GM23338 (cell line): ENCODE measurements around the gene NLGN3. TPM values are rescaled to one million over a fixed set of nuclear protein-coding genes. Genes with fewer than 3 reads are reported as not detected.

Experiments used
- ATAC-seq: fragments of 200-7000 bp; cut with Tn5 transposase; 3 replicates; pipeline ENCODE4 v1.9.1; 2020
- DNase-seq: peaks from one replicate; pipeline ENCODE4 v3.0.0-alpha.2; 2015; ENCODE audit warnings: low spot score
- H2AFZ ChIP-seq: fragments of 200-600 bp; sonication (generic); 2 replicates; pipeline ENCODE4 v1.8.0; 2016; ENCODE audit warnings: antibody characterized with exemption, mild to moderate bottlenecking, moderate library complexity
- H3F3A ChIP-seq: fragments of 200-600 bp; sonication (generic); replicated peaks from 2 replicates; pipeline ENCODE4 v1.8.0; 2017; ENCODE audit warnings: antibody characterized with exemption, mixed run types, low read depth
- H3K27ac ChIP-seq: fragments of 200-600 bp; sonication (generic); 2 replicates; pipeline ENCODE4 v1.6.1; 2016; ENCODE audit warnings: low read depth
- H3K27me3 ChIP-seq: fragments of 200-600 bp; sonication (generic); 2 replicates; pipeline ENCODE4 v1.8.0; 2016; ENCODE audit warnings: mild to moderate bottlenecking, mixed run types, moderate library complexity; ENCODE audit not compliant: insufficient read depth
- H3K36me3 ChIP-seq: fragments of 200-600 bp; sonication (generic); 2 replicates; pipeline ENCODE4 v1.8.0; 2016; ENCODE audit warnings: mild to moderate bottlenecking; ENCODE audit not compliant: insufficient read depth
- H3K4me1 ChIP-seq: fragments of 200-600 bp; sonication (generic); 2 replicates; pipeline ENCODE4 v1.8.0; 2016; ENCODE audit warnings: mild to moderate bottlenecking, moderate library complexity; ENCODE audit not compliant: insufficient read depth
- H3K4me2 ChIP-seq: fragments of 200-600 bp; sonication (generic); 2 replicates; pipeline ENCODE4 v1.7.1; 2017; ENCODE audit warnings: mixed run types
- H3K4me3 ChIP-seq: fragments of 200-600 bp; sonication (generic); 2 replicates; pipeline ENCODE4 v1.6.1; 2016; ENCODE audit warnings: mixed run types
- H3K79me2 ChIP-seq: fragments of 200-600 bp; sonication (generic); replicated peaks from 2 replicates; pipeline ENCODE4 v1.8.0; 2017; ENCODE audit warnings: mild to moderate bottlenecking; ENCODE audit not compliant: insufficient read depth
- H3K9me2 ChIP-seq: fragments of 200-600 bp; sonication (generic); 2 replicates; pipeline ENCODE4 v1.8.0; 2017; ENCODE audit not compliant: insufficient read depth
- H4K20me1 ChIP-seq: fragments of 200-600 bp; sonication (generic); replicated peaks from 2 replicates; pipeline ENCODE4 v1.8.0; 2017; ENCODE audit warnings: mild to moderate bottlenecking; ENCODE audit not compliant: insufficient read depth
- H3K27ac Mint-ChIP-seq: 2 replicates; pipeline ENCODE4 v1.8.0; 2020; ENCODE audit warnings: inconsistent platforms, mild to moderate bottlenecking, moderate library complexity, mixed read lengths
- H3K27me3 Mint-ChIP-seq: 3 replicates; pipeline ENCODE4 v1.8.0; 2022; ENCODE audit warnings: low read depth, mild to moderate bottlenecking, moderate library complexity, mixed read lengths, inconsistent platforms; ENCODE audit not compliant: insufficient read depth, poor library complexity
- H3K36me3 Mint-ChIP-seq: 3 replicates; pipeline ENCODE4 v1.8.0; 2021; ENCODE audit warnings: low read depth, mild to moderate bottlenecking, inconsistent platforms, moderate library complexity, mixed read lengths
- H3K4me1 Mint-ChIP-seq: 3 replicates; pipeline ENCODE4 v1.8.0; 2020; ENCODE audit warnings: mild to moderate bottlenecking, inconsistent platforms, mixed read lengths
- H3K4me3 Mint-ChIP-seq: 3 replicates; pipeline ENCODE4 v1.8.0; 2021; ENCODE audit warnings: moderate library complexity, mild to moderate bottlenecking, inconsistent platforms, mixed read lengths
- H3K9me3 Mint-ChIP-seq: 3 replicates; pipeline ENCODE4 v1.8.0; 2020; ENCODE audit warnings: moderate library complexity, mild to moderate bottlenecking, inconsistent platforms, mixed read lengths
- CREB1 ChIP-seq: fragments of 250-450 bp; sonication (Bioruptor Pico); IDR thresholded peaks from 2 replicates; pipeline ENCODE4 v1.5.0; 2020; ENCODE audit warnings: low read depth, mild to moderate bottlenecking, moderate library complexity
- EZH2 ChIP-seq: fragments of 200-600 bp; sonication (generic); IDR thresholded peaks from one replicate; pipeline ENCODE4 v1.8.0; 2017; ENCODE audit warnings: antibody characterized with exemption, mild to moderate bottlenecking, low read depth; ENCODE audit not compliant: unreplicated experiment
- EZH2phosphoT487 ChIP-seq: fragments of 200-600 bp; sonication (generic); IDR thresholded peaks from one replicate; pipeline ENCODE4 v1.8.1; 2018; ENCODE audit warnings: antibody characterized with exemption; ENCODE audit not compliant: unreplicated experiment
- JUNB ChIP-seq: IDR thresholded peaks from one replicate; pipeline ENCODE4 v1.6.1; 2016; ENCODE audit warnings: antibody characterized with exemption; ENCODE audit not compliant: unreplicated experiment
- STAT1 ChIP-seq: IDR thresholded peaks from one replicate; pipeline ENCODE4 v1.6.1; 2016; ENCODE audit warnings: antibody characterized with exemption; ENCODE audit not compliant: unreplicated experiment
- ZNF114 ChIP-seq: fragments of 250-450 bp; sonication (Bioruptor Pico); IDR thresholded peaks from 2 replicates; pipeline ENCODE4 v1.5.0; 2020; ENCODE audit warnings: mild to moderate bottlenecking, moderate library complexity
- ZNF331 ChIP-seq: fragments of 250-450 bp; sonication (Bioruptor Pico); IDR thresholded peaks from 2 replicates; pipeline ENCODE4 v1.5.0; 2020; ENCODE audit warnings: low read depth, mild to moderate bottlenecking, moderate library complexity
- polyA plus RNA-seq: library from polyadenylated mRNA; unstranded; fragments of >200 nt; fragmentation: Nextera tagmentation; extraction: Ambion mirVana; gene quantifications from 2 replicates; pipeline ENCODE4 v1.2.1, GENCODE V29; 2016
- total RNA-seq: library from RNA; depleted of rRNA; stranded (reverse); fragments of >200 nt; shearing (Covaris generic); gene quantifications from 2 replicates; pipeline ENCODE4 v1.2.3, GENCODE V29; 2014
- TF ChIP-seq, protein P1 (sequence below), 2 experiments: fragments of 200-600 bp in 1 of 2; sonication (generic) in 1 of 2; conservative IDR thresholded peaks; 2 replicates each; pipeline versions ENCODE4 v1.5.1 to v1.6.1; 2016 to 2017; ENCODE audit warnings: antibody characterized with exemption in 2 of 2, low read depth in 2 of 2, mild to moderate bottlenecking in 2 of 2, moderate library complexity in 1 of 2
- TF ChIP-seq, protein P2 (sequence below): IDR thresholded peaks from 2 replicates; pipeline ENCODE4 v1.6.1; 2016; ENCODE audit warnings: antibody characterized with exemption
- TF ChIP-seq, protein P3 (sequence below): fragments of 250-450 bp; sonication (Bioruptor Pico); IDR thresholded peaks from 2 replicates; pipeline ENCODE4 v1.5.0; 2020; ENCODE audit warnings: mild to moderate bottlenecking, moderate library complexity
- TF ChIP-seq, protein P4 (sequence below): IDR thresholded peaks from one replicate; pipeline ENCODE4 v1.6.1; 2018; ENCODE audit warnings: antibody characterized with exemption; ENCODE audit not compliant: unreplicated experiment

Gene NLGN3
- total and polyA plus RNA-seq, 2 experiments from 2014 or later: 4.5 to 17.2 TPM

DNA sequence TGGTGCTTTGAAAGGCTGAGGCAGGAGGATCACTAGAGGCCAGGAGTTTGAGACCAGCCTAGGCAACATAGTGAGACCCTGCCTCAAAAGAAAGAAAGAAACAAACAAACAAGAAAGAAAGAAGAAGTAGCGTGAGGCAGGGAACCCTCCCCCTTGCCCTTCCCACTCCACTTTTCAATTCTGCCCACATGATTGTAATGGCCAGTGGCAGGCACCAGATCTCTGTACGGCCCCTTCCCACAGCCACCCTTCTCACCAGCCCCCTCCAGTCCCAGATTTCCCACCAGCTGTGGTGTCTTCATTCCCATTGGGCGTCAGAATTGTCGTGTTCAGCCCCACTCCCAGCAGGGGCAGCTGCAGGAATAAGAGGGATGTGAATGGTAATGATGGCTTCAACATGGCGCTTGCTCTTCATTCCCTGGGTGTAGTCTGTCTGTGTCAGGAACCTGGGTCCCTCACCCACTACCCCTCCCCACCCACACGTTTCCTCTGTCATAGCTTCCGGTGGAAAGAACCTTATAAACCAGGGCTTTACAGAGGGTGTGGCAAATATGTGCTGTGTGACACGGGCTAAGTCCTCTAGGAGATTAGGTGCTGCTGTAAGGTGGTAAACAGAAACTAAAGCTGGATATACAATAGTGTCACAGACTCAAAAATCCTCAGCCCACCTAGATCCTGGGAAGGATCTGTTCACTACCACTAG is 33.3 kb upstream of the NLGN3 start, which contains the start of gene IL2RG:
Gene IL2RG, minus strand, starts transcription at position 437 of the 703 bp plus-strand sequence. Its CDS starts 38 bp downstream, at position 399.
- H3K4me2 ChIP-seq: no peak within 1 kb of the TSS
- no peak for TF ChIP-seq EZH2phosphoT487
- no peak for TF ChIP-seq JUNB
- TF ChIP-seq EZH2: no peak
- no peak for TF ChIP-seq STAT1
- TF ChIP-seq, protein P1, sequence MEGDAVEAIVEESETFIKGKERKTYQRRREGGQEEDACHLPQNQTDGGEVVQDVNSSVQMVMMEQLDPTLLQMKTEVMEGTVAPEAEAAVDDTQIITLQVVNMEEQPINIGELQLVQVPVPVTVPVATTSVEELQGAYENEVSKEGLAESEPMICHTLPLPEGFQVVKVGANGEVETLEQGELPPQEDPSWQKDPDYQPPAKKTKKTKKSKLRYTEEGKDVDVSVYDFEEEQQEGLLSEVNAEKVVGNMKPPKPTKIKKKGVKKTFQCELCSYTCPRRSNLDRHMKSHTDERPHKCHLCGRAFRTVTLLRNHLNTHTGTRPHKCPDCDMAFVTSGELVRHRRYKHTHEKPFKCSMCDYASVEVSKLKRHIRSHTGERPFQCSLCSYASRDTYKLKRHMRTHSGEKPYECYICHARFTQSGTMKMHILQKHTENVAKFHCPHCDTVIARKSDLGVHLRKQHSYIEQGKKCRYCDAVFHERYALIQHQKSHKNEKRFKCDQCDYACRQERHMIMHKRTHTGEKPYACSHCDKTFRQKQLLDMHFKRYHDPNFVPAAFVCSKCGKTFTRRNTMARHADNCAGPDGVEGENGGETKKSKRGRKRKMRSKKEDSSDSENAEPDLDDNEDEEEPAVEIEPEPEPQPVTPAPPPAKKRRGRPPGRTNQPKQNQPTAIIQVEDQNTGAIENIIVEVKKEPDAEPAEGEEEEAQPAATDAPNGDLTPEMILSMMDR (conservative IDR thresholded peaks at IDR 0.05; ENCODE audit: low read depth in 2 of 2): no peak
- TF ChIP-seq, protein P2, sequence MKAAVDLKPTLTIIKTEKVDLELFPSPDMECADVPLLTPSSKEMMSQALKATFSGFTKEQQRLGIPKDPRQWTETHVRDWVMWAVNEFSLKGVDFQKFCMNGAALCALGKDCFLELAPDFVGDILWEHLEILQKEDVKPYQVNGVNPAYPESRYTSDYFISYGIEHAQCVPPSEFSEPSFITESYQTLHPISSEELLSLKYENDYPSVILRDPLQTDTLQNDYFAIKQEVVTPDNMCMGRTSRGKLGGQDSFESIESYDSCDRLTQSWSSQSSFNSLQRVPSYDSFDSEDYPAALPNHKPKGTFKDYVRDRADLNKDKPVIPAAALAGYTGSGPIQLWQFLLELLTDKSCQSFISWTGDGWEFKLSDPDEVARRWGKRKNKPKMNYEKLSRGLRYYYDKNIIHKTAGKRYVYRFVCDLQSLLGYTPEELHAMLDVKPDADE: no peak
- TF ChIP-seq ZNF331 (CRISPR knock-in tag): no peak
- TF ChIP-seq, protein P3, sequence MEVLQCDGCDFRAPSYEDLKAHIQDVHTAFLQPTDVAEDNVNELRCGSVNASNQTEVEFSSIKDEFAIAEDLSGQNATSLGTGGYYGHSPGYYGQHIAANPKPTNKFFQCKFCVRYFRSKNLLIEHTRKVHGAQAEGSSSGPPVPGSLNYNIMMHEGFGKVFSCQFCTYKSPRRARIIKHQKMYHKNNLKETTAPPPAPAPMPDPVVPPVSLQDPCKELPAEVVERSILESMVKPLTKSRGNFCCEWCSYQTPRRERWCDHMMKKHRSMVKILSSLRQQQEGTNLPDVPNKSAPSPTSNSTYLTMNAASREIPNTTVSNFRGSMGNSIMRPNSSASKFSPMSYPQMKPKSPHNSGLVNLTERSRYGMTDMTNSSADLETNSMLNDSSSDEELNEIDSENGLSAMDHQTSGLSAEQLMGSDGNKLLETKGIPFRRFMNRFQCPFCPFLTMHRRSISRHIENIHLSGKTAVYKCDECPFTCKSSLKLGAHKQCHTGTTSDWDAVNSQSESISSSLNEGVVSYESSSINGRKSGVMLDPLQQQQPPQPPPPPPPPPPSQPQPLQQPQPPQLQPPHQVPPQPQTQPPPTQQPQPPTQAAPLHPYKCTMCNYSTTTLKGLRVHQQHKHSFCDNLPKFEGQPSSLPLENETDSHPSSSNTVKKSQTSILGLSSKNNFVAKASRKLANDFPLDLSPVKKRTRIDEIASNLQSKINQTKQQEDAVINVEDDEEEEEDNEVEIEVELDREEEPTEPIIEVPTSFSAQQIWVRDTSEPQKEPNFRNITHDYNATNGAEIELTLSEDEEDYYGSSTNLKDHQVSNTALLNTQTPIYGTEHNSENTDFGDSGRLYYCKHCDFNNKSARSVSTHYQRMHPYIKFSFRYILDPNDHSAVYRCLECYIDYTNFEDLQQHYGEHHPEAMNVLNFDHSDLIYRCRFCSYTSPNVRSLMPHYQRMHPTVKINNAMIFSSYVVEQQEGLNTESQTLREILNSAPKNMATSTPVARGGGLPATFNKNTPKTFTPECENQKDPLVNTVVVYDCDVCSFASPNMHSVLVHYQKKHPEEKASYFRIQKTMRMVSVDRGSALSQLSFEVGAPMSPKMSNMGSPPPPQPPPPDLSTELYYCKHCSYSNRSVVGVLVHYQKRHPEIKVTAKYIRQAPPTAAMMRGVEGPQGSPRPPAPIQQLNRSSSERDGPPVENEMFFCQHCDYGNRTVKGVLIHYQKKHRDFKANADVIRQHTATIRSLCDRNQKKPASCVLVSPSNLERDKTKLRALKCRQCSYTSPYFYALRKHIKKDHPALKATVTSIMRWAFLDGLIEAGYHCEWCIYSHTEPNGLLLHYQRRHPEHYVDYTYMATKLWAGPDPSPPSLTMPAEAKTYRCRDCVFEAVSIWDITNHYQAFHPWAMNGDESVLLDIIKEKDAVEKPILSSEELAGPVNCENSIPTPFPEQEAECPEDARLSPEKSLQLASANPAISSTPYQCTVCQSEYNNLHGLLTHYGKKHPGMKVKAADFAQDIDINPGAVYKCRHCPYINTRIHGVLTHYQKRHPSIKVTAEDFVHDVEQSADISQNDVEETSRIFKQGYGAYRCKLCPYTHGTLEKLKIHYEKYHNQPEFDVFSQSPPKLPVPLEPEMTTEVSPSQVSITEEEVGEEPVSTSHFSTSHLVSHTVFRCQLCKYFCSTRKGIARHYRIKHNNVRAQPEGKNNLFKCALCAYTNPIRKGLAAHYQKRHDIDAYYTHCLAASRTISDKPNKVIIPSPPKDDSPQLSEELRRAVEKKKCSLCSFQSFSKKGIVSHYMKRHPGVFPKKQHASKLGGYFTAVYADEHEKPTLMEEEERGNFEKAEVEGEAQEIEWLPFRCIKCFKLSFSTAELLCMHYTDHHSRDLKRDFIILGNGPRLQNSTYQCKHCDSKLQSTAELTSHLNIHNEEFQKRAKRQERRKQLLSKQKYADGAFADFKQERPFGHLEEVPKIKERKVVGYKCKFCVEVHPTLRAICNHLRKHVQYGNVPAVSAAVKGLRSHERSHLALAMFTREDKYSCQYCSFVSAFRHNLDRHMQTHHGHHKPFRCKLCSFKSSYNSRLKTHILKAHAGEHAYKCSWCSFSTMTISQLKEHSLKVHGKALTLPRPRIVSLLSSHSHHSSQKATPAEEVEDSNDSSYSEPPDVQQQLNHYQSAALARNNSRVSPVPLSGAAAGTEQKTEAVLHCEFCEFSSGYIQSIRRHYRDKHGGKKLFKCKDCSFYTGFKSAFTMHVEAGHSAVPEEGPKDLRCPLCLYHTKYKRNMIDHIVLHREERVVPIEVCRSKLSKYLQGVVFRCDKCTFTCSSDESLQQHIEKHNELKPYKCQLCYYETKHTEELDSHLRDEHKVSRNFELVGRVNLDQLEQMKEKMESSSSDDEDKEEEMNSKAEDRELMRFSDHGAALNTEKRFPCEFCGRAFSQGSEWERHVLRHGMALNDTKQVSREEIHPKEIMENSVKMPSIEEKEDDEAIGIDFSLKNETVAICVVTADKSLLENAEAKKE (CRISPR knock-in tag): no peak
- no peak for TF ChIP-seq ZNF114 (CRISPR knock-in tag)
- TF ChIP-seq, protein P4, sequence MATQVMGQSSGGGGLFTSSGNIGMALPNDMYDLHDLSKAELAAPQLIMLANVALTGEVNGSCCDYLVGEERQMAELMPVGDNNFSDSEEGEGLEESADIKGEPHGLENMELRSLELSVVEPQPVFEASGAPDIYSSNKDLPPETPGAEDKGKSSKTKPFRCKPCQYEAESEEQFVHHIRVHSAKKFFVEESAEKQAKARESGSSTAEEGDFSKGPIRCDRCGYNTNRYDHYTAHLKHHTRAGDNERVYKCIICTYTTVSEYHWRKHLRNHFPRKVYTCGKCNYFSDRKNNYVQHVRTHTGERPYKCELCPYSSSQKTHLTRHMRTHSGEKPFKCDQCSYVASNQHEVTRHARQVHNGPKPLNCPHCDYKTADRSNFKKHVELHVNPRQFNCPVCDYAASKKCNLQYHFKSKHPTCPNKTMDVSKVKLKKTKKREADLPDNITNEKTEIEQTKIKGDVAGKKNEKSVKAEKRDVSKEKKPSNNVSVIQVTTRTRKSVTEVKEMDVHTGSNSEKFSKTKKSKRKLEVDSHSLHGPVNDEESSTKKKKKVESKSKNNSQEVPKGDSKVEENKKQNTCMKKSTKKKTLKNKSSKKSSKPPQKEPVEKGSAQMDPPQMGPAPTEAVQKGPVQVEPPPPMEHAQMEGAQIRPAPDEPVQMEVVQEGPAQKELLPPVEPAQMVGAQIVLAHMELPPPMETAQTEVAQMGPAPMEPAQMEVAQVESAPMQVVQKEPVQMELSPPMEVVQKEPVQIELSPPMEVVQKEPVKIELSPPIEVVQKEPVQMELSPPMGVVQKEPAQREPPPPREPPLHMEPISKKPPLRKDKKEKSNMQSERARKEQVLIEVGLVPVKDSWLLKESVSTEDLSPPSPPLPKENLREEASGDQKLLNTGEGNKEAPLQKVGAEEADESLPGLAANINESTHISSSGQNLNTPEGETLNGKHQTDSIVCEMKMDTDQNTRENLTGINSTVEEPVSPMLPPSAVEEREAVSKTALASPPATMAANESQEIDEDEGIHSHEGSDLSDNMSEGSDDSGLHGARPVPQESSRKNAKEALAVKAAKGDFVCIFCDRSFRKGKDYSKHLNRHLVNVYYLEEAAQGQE: no peak
- no peak for TF ChIP-seq CREB1
- ATAC-seq: no peak

More for the DNA sequence above, 33.3 kb upstream of the NLGN3 start, which contains the start of gene IL2RG:
- peaks cover 16% of the 10 kb centered on the region; the same call in 2 of the 3 replicates for H3K4me1 Mint-ChIP-seq
- H3K79me2 ChIP-seq: no peaks in the 10 kb centered on the region
- H2AFZ ChIP-seq: no peak within 1 kb of the TSS
- H3K36me3 ChIP-seq: no peaks in the 10 kb centered on the region
- peaks cover 51% of the 10 kb centered on the region for H3K27me3 ChIP-seq
- no peaks in the 10 kb centered on the region for H3K9me3 Mint-ChIP-seq
- no peaks in the 10 kb centered on the region for H3F3A ChIP-seq
- H3K27me3 Mint-ChIP-seq: no peaks in the 10 kb centered on the region
- H3K36me3 Mint-ChIP-seq: no peaks in the 10 kb centered on the region
- H3K27ac ChIP-seq: no peak within 1 kb of the TSS
- no peak for DNase-seq
- H4K20me1 ChIP-seq: no peaks in the 10 kb centered on the region
- 0 out of 2 replicates have a peak, but pooled peaks cover 4% of the 10 kb centered on the region for H3K4me1 ChIP-seq
- H3K27ac Mint-ChIP-seq: no peak within 1 kb of the TSS
- H3K4me3 Mint-ChIP-seq: no peak within 1 kb of the TSS
- no peaks in the 10 kb centered on the region for H3K9me2 ChIP-seq
- H3K4me3 ChIP-seq: no peak within 1 kb of the TSS
